Measurements from ENCODE around the gene RALGAPB. TPM values are rescaled to one million over a fixed set of nuclear protein-coding genes. Genes with fewer than 3 reads are reported as not detected.

Gene RALGAPB
- total and polyA plus RNA-seq, 2 of the 13 experiments (the other 11 are each of a cell fraction or from before 2014, with no cell fraction given), result 17.6 to 30.6 TPM

- TF ChIP-seq ZUFSP (CRISPR knock-in tag; IDR thresholded peaks at IDR 0.05; ENCODE audit: borderline replicate concordance) (no peak), HINFP (CRISPR knock-in tag; IDR thresholded peaks at IDR 0.05; ENCODE audit: low read depth) (0 out of 2 replicates have a peak, but pooled peaks have one; percentile 9), TAF15 (IDR thresholded peaks at IDR 0.05; ENCODE audit: low read depth, low read length, poor library complexity, severe bottlenecking) (no peak), ZNF550 (CRISPR knock-in tag; IDR thresholded peaks at IDR 0.05; ENCODE audit: borderline replicate concordance) (peak; percentile 80; the same call in 1 of the 2 replicates), KDM1A (CRISPR knock-in tag; IDR thresholded peaks at IDR 0.05) (peak; percentile 90), ZNF564 (CRISPR knock-in tag; IDR thresholded peaks at IDR 0.05) (no peak), MAX (IDR thresholded peaks at IDR 0.05) (no peak), FOXA3 (CRISPR knock-in tag; IDR thresholded peaks at IDR 0.05) (0 out of 2 replicates have a peak, but pooled peaks have one; percentile 14), ZNF691 (CRISPR knock-in tag; IDR thresholded peaks at IDR 0.05; ENCODE audit: borderline replicate concordance, low read depth) (0 out of 2 replicates have a peak, but pooled peaks have one; percentile 4), ADNP (CRISPR knock-in tag; IDR thresholded peaks at IDR 0.05) (no peak), SMAD3 (CRISPR knock-in tag; IDR thresholded peaks at IDR 0.05) (no peak), ZNF839 (CRISPR knock-in tag; IDR thresholded peaks at IDR 0.05; ENCODE audit: borderline replicate concordance) (no peak), UBTF (CRISPR knock-in tag; IDR thresholded peaks at IDR 0.05) (no peak)
These were observed 738 bp downstream of the RALGAPB start (continued) for GRCh38 chr20:38473367-38473795.
